Measurements from ENCODE around the gene CEP57L1.

DNA sequence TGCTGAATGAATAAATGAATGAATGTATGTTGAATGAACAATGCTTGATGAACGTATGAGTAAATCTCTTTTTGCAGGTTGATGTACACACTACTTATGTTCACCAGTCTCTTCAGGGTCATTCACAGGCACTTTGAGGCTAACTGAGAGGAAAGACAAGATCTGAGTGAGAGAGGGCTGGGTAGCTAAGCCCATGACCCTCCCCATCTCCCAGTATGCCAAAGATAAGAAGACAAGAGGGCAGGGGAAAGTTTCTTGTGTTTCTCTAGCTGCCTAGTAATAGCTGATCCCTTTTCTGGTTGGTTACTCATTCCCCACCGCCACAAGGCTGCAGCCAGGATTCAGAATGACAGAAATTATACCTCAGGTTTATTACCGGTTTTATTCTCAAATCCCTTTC lies 90.7 kb downstream of the CEP57L1 start:
- TF ChIP-seq CTCF (IDR thresholded peaks at IDR 0.05) = no peak
- TF ChIP-seq POLR2A (IDR thresholded peaks at IDR 0.05) = no peak
- no peak for TF ChIP-seq EP300 (IDR thresholded peaks at IDR 0.05)
